Neuronal stem cell (in vitro differentiated cells): ENCODE data around the gene PKMYT1.
A peak's percentile ranks its signal among the peaks of the same experiment; 100 is the strongest.
"Not testable (repeated sequence)": the region's sequence is repeated elsewhere in the genome, so short reads cannot be mapped to it uniquely, and the experiment has no call there.

ENCODE experiments used
- DNase-seq: peaks from one replicate; pipeline ENCODE4 v3.0.0-alpha.2; 2013; ENCODE audit warnings: low spot score
- H2AFZ ChIP-seq: one replicate; pipeline ENCODE4 v1.6.1; 2013; ENCODE audit warnings: mild to moderate bottlenecking, low read length, inconsistent platforms
- H2AK5ac ChIP-seq: 2 replicates; pipeline ENCODE4 v1.6.1; 2013; ENCODE audit warnings: low read depth, mild to moderate bottlenecking, inconsistent platforms, low read length, moderate library complexity, mixed read lengths
- H2BK120ac ChIP-seq: 2 replicates; pipeline ENCODE4 v1.6.1; 2013; ENCODE audit warnings: low read depth, mild to moderate bottlenecking, inconsistent platforms, low read length, moderate library complexity, mixed read lengths
- H2BK12ac ChIP-seq: one replicate; pipeline ENCODE4 v1.6.1; 2013; ENCODE audit warnings: low read length, inconsistent platforms
- H2BK15ac ChIP-seq: 2 replicates; pipeline ENCODE4 v1.6.1; 2013; ENCODE audit warnings: mild to moderate bottlenecking, low read length, inconsistent platforms, mixed read lengths
- H2BK5ac ChIP-seq: one replicate; pipeline ENCODE4 v1.6.1; 2013; ENCODE audit warnings: inconsistent platforms, mild to moderate bottlenecking, low read length, moderate library complexity
- H3K14ac ChIP-seq: one replicate; pipeline ENCODE4 v1.6.1; 2013; ENCODE audit warnings: low read length, inconsistent platforms
- H3K18ac ChIP-seq: 2 replicates; pipeline ENCODE4 v1.6.1; 2013; ENCODE audit warnings: low read length, inconsistent platforms
- H3K23ac ChIP-seq: 2 replicates; pipeline ENCODE4 v1.6.1; 2013; ENCODE audit warnings: low read depth, mild to moderate bottlenecking, mixed read lengths, low read length, inconsistent platforms; ENCODE audit not compliant: poor library complexity
- H3K27ac ChIP-seq: replicated peaks from 3 replicates; pipeline ENCODE4 v1.5.1; 2013; ENCODE audit warnings: low read length, inconsistent platforms
- H3K27me3 ChIP-seq, 3 experiments: 2 replicates each; pipeline ENCODE4 v1.6.1; 2013; ENCODE audit warnings: low read length in 3 of 3, mild to moderate bottlenecking in 2 of 3, inconsistent platforms in 1 of 3, low read depth in 1 of 3, mixed read lengths in 1 of 3, moderate library complexity in 1 of 3; ENCODE audit not compliant: control insufficient read depth in 3 of 3, insufficient read depth in 3 of 3
- H3K36me3 ChIP-seq, 2 donors: replicated peaks in 1 of 2; 2 replicates each; pipeline ENCODE4 v1.6.1; 2013; ENCODE audit warnings: low read length in 2 of 2; ENCODE audit not compliant: control insufficient read depth in 2 of 2, insufficient read depth in 2 of 2
- H3K4ac ChIP-seq: 2 replicates; pipeline ENCODE4 v1.6.1; 2013; ENCODE audit warnings: inconsistent platforms, mild to moderate bottlenecking, low read length, moderate library complexity
- H3K4me1 ChIP-seq, 2 donors: 1 replicate in 1 of 2; 2 replicates in 1 of 2; pipeline ENCODE4 v1.6.1; 2013; ENCODE audit warnings: low read length in 2 of 2, low read depth in 1 of 2; ENCODE audit not compliant: control insufficient read depth in 2 of 2, insufficient read depth in 1 of 2
- H3K4me2 ChIP-seq: one replicate; pipeline ENCODE4 v1.6.1; 2013; ENCODE audit warnings: mild to moderate bottlenecking, low read length, inconsistent platforms; ENCODE audit not compliant: insufficient read depth, poor library complexity, severe bottlenecking
- H3K4me3 ChIP-seq, 2 donors: 2 replicates each; pipeline ENCODE4 v1.5.1; 2013; ENCODE audit warnings: low read length in 2 of 2, mild to moderate bottlenecking in 2 of 2, inconsistent platforms in 1 of 2, moderate library complexity in 1 of 2
- H3K79me1 ChIP-seq: one replicate; pipeline ENCODE4 v1.6.1; 2013; ENCODE audit warnings: low read depth, mild to moderate bottlenecking, inconsistent platforms, low read length, moderate library complexity
- H3K9ac ChIP-seq: one replicate; pipeline ENCODE4 v1.6.1; 2013; ENCODE audit warnings: mild to moderate bottlenecking, low read depth, low read length, inconsistent platforms; ENCODE audit not compliant: poor library complexity
- H3K9me3 ChIP-seq, 2 donors: replicated peaks in 1 of 2; 2 replicates each; pipeline versions ENCODE3 to v1.6.1; 2013; ENCODE audit warnings: low read length in 2 of 2, mild to moderate bottlenecking in 2 of 2, inconsistent platforms in 1 of 2, low read depth in 1 of 2, mixed read lengths in 1 of 2, moderate library complexity in 1 of 2; ENCODE audit not compliant: control insufficient read depth in 2 of 2, insufficient read depth in 1 of 2
- H4K8ac ChIP-seq: one replicate; pipeline ENCODE4 v1.6.1; 2013; ENCODE audit warnings: low read depth, mild to moderate bottlenecking, inconsistent platforms, low read length, moderate library complexity
- H4K91ac ChIP-seq: one replicate; pipeline ENCODE4 v1.6.1; 2013; ENCODE audit warnings: low read length, low read depth, mild to moderate bottlenecking, inconsistent platforms; ENCODE audit not compliant: poor library complexity
- WGBS, 2 donors: extraction: QIAGEN DNeasy Blood & Tissue Kit; methylation state at CpG; one replicate each; pipeline ENCODE4 v1.1.7; 2013; ENCODE audit warnings: missing lambda C conversion rate in 2 of 2, mixed read lengths in 1 of 2; ENCODE audit not compliant: insufficient read length in 2 of 2, insufficient replicate concordance in 1 of 2; ENCODE audit errors: extremely low coverage in 2 of 2; 5-methylcytosine and 5-hydroxymethylcytosine counted together

The PKMYT1 gene

GRCh38 chr16:2931231-2931914 is 48.9 kb downstream of the PKMYT1 start:
- H3K23ac ChIP-seq, H3K9ac ChIP-seq, H2AK5ac ChIP-seq, H2BK15ac ChIP-seq, H2BK12ac ChIP-seq, H4K91ac ChIP-seq, H2BK5ac ChIP-seq, H3K4me2 ChIP-seq, H3K9me3 ChIP-seq, H3K27ac ChIP-seq, H3K27me3 ChIP-seq, H3K4ac ChIP-seq, H3K4me1 ChIP-seq, H2AFZ ChIP-seq, H3K14ac ChIP-seq, H4K8ac ChIP-seq, H2BK120ac ChIP-seq, DNase-seq, H3K4me3 ChIP-seq, H3K79me1 ChIP-seq, H3K18ac ChIP-seq: not testable (repeated sequence)
- WGBS, 2 donors = no CpG with 5 or more reads among the region's 13 CpGs
- peaks cover 3 to 28% of the 10 kb centered on the region in 2 donors for H3K36me3 ChIP-seq

DNA sequence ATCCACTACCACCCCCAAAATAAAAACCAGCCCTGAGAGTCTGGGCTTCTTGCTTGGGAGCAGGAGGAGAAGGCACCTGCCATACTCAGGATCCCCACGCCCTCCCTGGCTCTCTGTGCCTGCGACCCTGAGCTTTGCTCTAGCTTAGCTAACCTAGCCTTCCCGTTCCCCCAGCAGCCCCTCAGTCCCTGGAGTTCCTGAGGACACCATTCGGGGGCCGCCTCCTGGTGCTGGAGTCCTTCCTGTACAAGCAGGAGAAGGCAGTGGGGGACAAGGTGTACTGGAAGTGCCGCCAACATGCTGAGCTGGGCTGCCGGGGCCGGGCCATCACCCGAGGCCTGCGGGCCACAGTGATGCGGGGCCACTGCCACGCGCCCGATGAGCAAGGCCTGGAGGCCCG is 50.0 kb downstream of the PKMYT1 start:
- Histone ChIP-seq H3K36me3 (peaks cover 3 to 28% of the 10 kb centered on the region in 2 donors), H3K4me2 (no peak overlapping the region), H4K8ac (no peak overlapping the region), H2BK12ac (no peak overlapping the region), H3K18ac (no peak overlapping the region), H2BK5ac (no peak overlapping the region), H3K9ac (no peak overlapping the region), H3K4me1 (peaks cover 0 to 12% of the 10 kb centered on the region in 2 donors), H3K4me3 (no peak overlapping the region), H2BK120ac (no peak overlapping the region), H3K27me3 (no peaks in the 10 kb centered on the region), H2BK15ac (no peak overlapping the region), H3K14ac (no peak overlapping the region), H4K91ac (no peak overlapping the region), H3K4ac (no peak overlapping the region), H3K27ac (no peak overlapping the region), H3K23ac (no peak overlapping the region), H3K9me3 (no peaks in the 10 kb centered on the region), H2AK5ac (no peak overlapping the region), H3K79me1 (peaks cover 3% of the 10 kb centered on the region), H2AFZ (no peak overlapping the region)
- DNase-seq = no peak
- no CpG with 5 or more reads among the region's 15 CpGs for WGBS, 2 donors

DNA sequence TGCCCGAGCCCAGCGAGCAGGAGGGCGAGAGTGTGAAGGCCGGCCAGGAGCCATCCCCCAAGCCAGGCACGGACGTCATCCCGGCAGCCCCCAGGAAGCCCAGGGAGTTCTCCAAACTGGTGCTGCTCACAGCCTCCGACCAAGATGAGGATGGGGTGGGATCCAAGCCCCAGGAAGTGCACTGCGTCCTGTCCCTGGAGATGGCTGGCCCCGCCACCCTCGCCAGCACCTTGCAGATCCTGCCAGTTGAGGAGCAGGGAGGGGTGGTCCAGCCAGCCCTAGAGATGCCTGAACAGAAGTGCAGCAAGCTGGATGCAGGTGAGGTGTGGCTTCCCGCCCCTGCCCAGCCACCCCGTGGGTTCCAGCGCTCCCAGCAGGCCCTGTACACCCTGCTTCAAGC is 50.6 kb downstream of the PKMYT1 start:
- H3K18ac ChIP-seq = no peak overlapping the region
- no peak overlapping the region for H3K4me3 ChIP-seq
- no peak overlapping the region for H3K4me2 ChIP-seq
- no peaks in the 10 kb centered on the region for H3K9me3 ChIP-seq
- no peak overlapping the region for H2BK12ac ChIP-seq
- H2AFZ ChIP-seq = no peak overlapping the region
- H2BK15ac ChIP-seq = no peak overlapping the region
- no peak overlapping the region for H2BK5ac ChIP-seq
- H3K79me1 ChIP-seq = peaks cover 5% of the 10 kb centered on the region
- no peak overlapping the region for H2AK5ac ChIP-seq
- peaks cover 0 to 17% of the 10 kb centered on the region in 2 donors for H3K4me1 ChIP-seq
- H4K8ac ChIP-seq = no peak overlapping the region
- no CpG with 5 or more reads among the region's 14 CpGs for WGBS, 2 donors
- no peak overlapping the region for H3K4ac ChIP-seq
- no peak overlapping the region for H3K14ac ChIP-seq
- no peak overlapping the region for H3K23ac ChIP-seq
- H2BK120ac ChIP-seq = no peak overlapping the region
- no peak for DNase-seq
- H3K27ac ChIP-seq = no peak overlapping the region
- peaks cover 3 to 28% of the 10 kb centered on the region in 2 donors for H3K36me3 ChIP-seq
- H3K27me3 ChIP-seq = no peaks in the 10 kb centered on the region
- no peak overlapping the region for H4K91ac ChIP-seq
- no peak overlapping the region for H3K9ac ChIP-seq

GRCh38 chr16:2928796-2929195 is 51.5 kb downstream of the PKMYT1 start:
- H3K4me2 ChIP-seq = no peak overlapping the region
- no peak for DNase-seq
- H4K8ac ChIP-seq = no peak overlapping the region
- H3K9ac ChIP-seq = no peak overlapping the region
- WGBS, 2 donors = no CpG with 5 or more reads among the region's 11 CpGs
- H2BK120ac ChIP-seq = no peak overlapping the region
- H3K18ac ChIP-seq = peak overlapping the region; percentile 72
- H3K23ac ChIP-seq = no peak overlapping the region
- no peak overlapping the region for H4K91ac ChIP-seq
- no peak overlapping the region for H2BK5ac ChIP-seq
- no peak overlapping the region for H2BK15ac ChIP-seq
- H3K36me3 ChIP-seq = peaks cover 0 to 19% of the 10 kb centered on the region in 2 donors
- H2AK5ac ChIP-seq = peak overlapping the region; percentile 61
- no peaks in the 10 kb centered on the region for H3K9me3 ChIP-seq
- H3K14ac ChIP-seq = peak overlapping the region; percentile 38
- H3K4me3 ChIP-seq = no peak overlapping the region
- no peaks in the 10 kb centered on the region for H3K27me3 ChIP-seq
- no peak overlapping the region for H3K27ac ChIP-seq
- H3K79me1 ChIP-seq = peaks cover 5% of the 10 kb centered on the region
- H2AFZ ChIP-seq = no peak overlapping the region
- H3K4me1 ChIP-seq = peaks cover 0 to 17% of the 10 kb centered on the region in 2 donors
- no peak overlapping the region for H2BK12ac ChIP-seq
- H3K4ac ChIP-seq = no peak overlapping the region
